ENCODE measurements around the gene SAPCD1. TPM values are rescaled to one million over a fixed set of nuclear protein-coding genes. Genes with fewer than 3 reads are reported as not detected.

Gene SAPCD1
- total and polyA plus RNA-seq, 10 of the 15 experiments (the other 5 are each of a cell fraction or from before 2014, with no cell fraction given), result 1.6 to 13.0 (median 5.4) TPM

DNA sequence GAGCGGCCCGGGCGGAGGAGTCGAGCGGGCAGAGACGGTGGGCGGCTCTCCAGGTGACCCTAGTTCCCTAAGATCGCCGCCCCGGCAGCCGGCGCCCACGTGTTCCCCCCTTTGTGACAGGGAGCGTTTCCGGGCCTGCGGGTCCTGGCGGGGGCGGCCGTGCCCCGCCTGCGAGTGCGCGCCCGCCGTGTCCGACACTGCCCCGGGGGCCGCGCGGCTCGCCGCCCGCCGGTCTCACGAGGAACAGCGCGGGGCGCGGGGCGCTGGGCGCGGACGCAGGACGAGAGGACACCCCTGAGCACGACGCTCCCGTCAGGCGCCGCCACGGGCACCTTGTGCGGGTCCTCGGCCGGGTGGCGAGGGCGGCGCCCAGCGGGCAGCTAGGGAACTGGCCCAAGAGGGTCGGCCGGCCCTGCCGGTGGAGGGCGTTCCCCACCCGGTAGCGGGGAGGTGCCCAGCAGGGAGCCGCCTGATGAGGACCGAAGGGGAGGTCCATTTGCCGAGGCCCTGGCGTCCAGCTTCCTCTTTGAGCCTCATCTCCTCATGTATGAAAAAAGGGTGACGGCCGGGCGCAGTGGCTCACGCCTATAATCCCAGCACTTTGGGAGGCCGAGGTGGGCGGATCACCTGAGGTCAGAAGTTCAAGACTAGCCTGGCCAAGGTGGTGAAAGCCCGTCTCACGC is 33.3 kb downstream of the SAPCD1 start, which contains the start of gene VARS1 (continued):
- TF ChIP-seq CEBPB (IDR thresholded peaks at IDR 0.05; ENCODE audit: borderline replicate concordance in 1 of 2, low read depth in 2 of 2, low read length in 2 of 2), result no peak
- TF ChIP-seq RELA (IDR thresholded peaks at IDR 0.05; ENCODE audit: borderline replicate concordance, partially characterized antibody), result peak; percentile 86
- TF ChIP-seq ZBTB40 (IDR thresholded peaks at IDR 0.05; ENCODE audit: borderline replicate concordance), result no peak
- TF ChIP-seq PAX5 (IDR thresholded peaks at IDR 0.05; ENCODE audit: borderline replicate concordance, low read depth, low read length), result no peak
- no peak for TF ChIP-seq RFX5 (IDR thresholded peaks at IDR 0.05; ENCODE audit: low read depth, low read length)
- peak; percentile 70 for TF ChIP-seq USF1 (IDR thresholded peaks at IDR 0.05; ENCODE audit: borderline replicate concordance, extremely low read length, insufficient read depth, low read depth, low read length)
- TF ChIP-seq ZNF274 (IDR thresholded peaks at IDR 0.05; ENCODE audit: insufficient read depth, insufficient read length), result no peak
- no peak for TF ChIP-seq REST (IDR thresholded peaks at IDR 0.05; ENCODE audit: low read depth, low read length)
- no peak for TF ChIP-seq MEF2B (IDR thresholded peaks at IDR 0.05; ENCODE audit: partially characterized antibody, poor library complexity, severe bottlenecking)
- peak; percentile 100 for TF ChIP-seq STAT1 (conservative IDR thresholded peaks at IDR 0.05)
- 0 out of 2 replicates have a peak, but pooled peaks have one; percentile 7 for TF ChIP-seq BCL11A (IDR thresholded peaks at IDR 0.05; ENCODE audit: low read depth, low read length)
- peak; percentile 99 for TF ChIP-seq MXI1 (IDR thresholded peaks at IDR 0.05; ENCODE audit: low read depth, low read length)
- peak; percentile 84 for TF ChIP-seq ZNF217 (IDR thresholded peaks at IDR 0.05)
- no peak for TF ChIP-seq CREB1 (IDR thresholded peaks at IDR 0.05; ENCODE audit: low read depth)
- TF ChIP-seq MTA3 (IDR thresholded peaks at IDR 0.05; ENCODE audit: borderline replicate concordance, low read length), result no peak
- no peak; the same call in 2 of the 3 replicates for TF ChIP-seq POU2F2 (IDR thresholded peaks at IDR 0.05; ENCODE audit: borderline replicate concordance, low read depth, low read length)
- no peak for TF ChIP-seq E2F4 (IDR thresholded peaks at IDR 0.05; ENCODE audit: low read depth, low read length)
- TF ChIP-seq NFYB (IDR thresholded peaks at IDR 0.05; ENCODE audit: insufficient read depth, low read depth, low read length), result no peak
- no peak for TF ChIP-seq SUZ12 (IDR thresholded peaks at IDR 0.05; ENCODE audit: unreplicated experiment)
- no peak for TF ChIP-seq RBBP5 (conservative IDR thresholded peaks at IDR 0.05)
- peak; percentile 96 for TF ChIP-seq DPF2 (IDR thresholded peaks at IDR 0.05)

Data from GM12878 (cell line).